H1 (cell line): ENCODE measurements around the gene DOCK9. TPM values are rescaled to one million over a fixed set of nuclear protein-coding genes. Genes with fewer than 3 reads are reported as not detected.

Source experiments
- CTCF ChIA-PET: fragments of 300-600 bp; sonication (Branson Sonifier 250); formaldehyde crosslinking; loops from one replicate; lab custom pipeline; 2021; ENCODE audit not compliant: partially characterized antibody; lab: Charles Lee
- POLR2A ChIA-PET: fragments of 300-600 bp; sonication (Branson Sonifier 250); formaldehyde crosslinking; loops from one replicate; lab custom pipeline; 2021; ENCODE audit warnings: inconsistent platforms; ENCODE audit not compliant: partially characterized antibody; lab: Charles Lee
- DNase-seq, 2 experiments: peaks; one replicate each; pipeline versions ENCODE4 v3.0.0 to v3.0.0-alpha.2; 2010 to 2022; ENCODE audit warnings: low spot score in 2 of 2, low read depth in 1 of 2, mixed read lengths in 1 of 2
- FAIRE-seq: peaks from 2 replicates; lab custom pipeline; 2011; peaks lifted over from hg19 to GRCh38; lab: Jason Lieb, UNC
- H2AFZ ChIP-seq: 2 replicates; pipeline ENCODE4 v1.8.1; 2012; ENCODE audit warnings: low read length, inconsistent platforms
- H2AK5ac ChIP-seq: 2 replicates; pipeline ENCODE4 v1.6.1; 2013; ENCODE audit warnings: low read depth, low read length
- H2BK120ac ChIP-seq: replicated peaks from 2 replicates; pipeline ENCODE3; 2013; ENCODE audit warnings: low read depth, low read length, inconsistent platforms
- H2BK12ac ChIP-seq: 2 replicates; pipeline ENCODE4 v1.6.1; 2013; ENCODE audit warnings: low read depth, low read length
- H2BK15ac ChIP-seq: 2 replicates; pipeline ENCODE4 v1.6.1; 2013; ENCODE audit warnings: low read length
- H2BK20ac ChIP-seq: 2 replicates; pipeline ENCODE4 v1.6.1; 2013; ENCODE audit warnings: low read length
- H2BK5ac ChIP-seq: 2 replicates; pipeline ENCODE4 v1.6.1; 2013; ENCODE audit warnings: low read depth, low read length
- H3K14ac ChIP-seq: 2 replicates; pipeline ENCODE4 v1.6.1; 2013; ENCODE audit warnings: inconsistent platforms; ENCODE audit not compliant: insufficient read length
- H3K18ac ChIP-seq: 2 replicates; pipeline ENCODE4 v1.6.1; 2013; ENCODE audit warnings: low read length; ENCODE audit errors: extremely low read depth
- H3K23ac ChIP-seq: 2 replicates; pipeline ENCODE4 v1.6.1; 2013; ENCODE audit warnings: inconsistent platforms; ENCODE audit not compliant: insufficient read length
- H3K23me2 ChIP-seq: 2 replicates; pipeline ENCODE4 v1.6.1; 2013; ENCODE audit warnings: low read depth, low read length
- H3K27ac ChIP-seq: 2 replicates; pipeline ENCODE4 v1.6.1; 2011; ENCODE audit warnings: low read depth, low read length, inconsistent platforms
- H3K27me3 ChIP-seq, 4 experiments: replicated peaks in 1 of 4; 1 replicate in 1 of 4; 2 replicates in 3 of 4; pipeline versions ENCODE4 v1.6.1 to v1.8.1; 2011 to 2013; ENCODE audit warnings: low read length in 3 of 4, mild to moderate bottlenecking in 3 of 4, inconsistent platforms in 2 of 4, mixed read lengths in 2 of 4, moderate library complexity in 1 of 4; ENCODE audit not compliant: control insufficient read depth in 3 of 4, insufficient read depth in 3 of 4; ENCODE audit errors: extremely low read depth in 1 of 4
- H3K36me3 ChIP-seq, 4 experiments: 2 replicates each; pipeline versions ENCODE4 v1.6.1 to v1.8.1; 2011 to 2013; ENCODE audit warnings: mild to moderate bottlenecking in 4 of 4, low read length in 3 of 4, moderate library complexity in 2 of 4, control low read depth in 1 of 4, inconsistent platforms in 1 of 4; ENCODE audit not compliant: insufficient read depth in 4 of 4, control insufficient read depth in 2 of 4
- H3K4ac ChIP-seq: replicated peaks from 2 replicates; pipeline ENCODE3; 2013; ENCODE audit warnings: low read length, low read depth, mixed read lengths, inconsistent platforms; ENCODE audit not compliant: insufficient read length
- H3K4me1 ChIP-seq, 4 experiments: replicated peaks in 1 of 4; 1 replicate in 1 of 4; 2 replicates in 3 of 4; pipeline versions ENCODE4 v1.6.1 to v1.8.1; 2011 to 2013; ENCODE audit warnings: low read length in 3 of 4, inconsistent platforms in 2 of 4, mixed read lengths in 1 of 4; ENCODE audit not compliant: insufficient read depth in 4 of 4, control insufficient read depth in 3 of 4
- H3K4me2 ChIP-seq, 2 experiments: 2 replicates each; pipeline versions ENCODE4 v1.6.1 to v1.8.1; 2011 to 2013; ENCODE audit warnings: low read depth in 2 of 2, low read length in 2 of 2, control low read depth in 1 of 2, inconsistent platforms in 1 of 2, mild to moderate bottlenecking in 1 of 2; ENCODE audit not compliant: insufficient read depth in 1 of 2
- H3K4me3 ChIP-seq, 4 experiments: fragments of 200-600, 300-600 bp in 1 of 4; sonication (generic), shearing (Covaris generic), sonication (Bioruptor Twin) in 1 of 4; 2 replicates each; pipeline versions ENCODE4 v1.5.1 to v1.8.1; 2011 to 2016; ENCODE audit warnings: low read length in 4 of 4, low read depth in 3 of 4, control low read depth in 2 of 4, inconsistent platforms in 2 of 4, mild to moderate bottlenecking in 2 of 4, mixed read lengths in 1 of 4, moderate library complexity in 1 of 4; ENCODE audit not compliant: insufficient read depth in 2 of 4; ENCODE audit errors: extremely low read depth in 1 of 4
- H3K56ac ChIP-seq: replicated peaks from 2 replicates; pipeline ENCODE3; 2013; ENCODE audit warnings: low read depth, mild to moderate bottlenecking, mixed read lengths, low read length, inconsistent platforms; ENCODE audit not compliant: insufficient read length
- H3K79me1 ChIP-seq: 2 replicates; pipeline ENCODE4 v1.6.1; 2013; ENCODE audit warnings: low read depth, low read length, control low read depth
- H3K79me2 ChIP-seq, 2 experiments: 2 replicates each; pipeline versions ENCODE4 v1.6.1 to v1.8.1; 2012 to 2013; ENCODE audit warnings: low read length in 2 of 2, mild to moderate bottlenecking in 2 of 2, inconsistent platforms in 1 of 2; ENCODE audit not compliant: insufficient read depth in 2 of 2, control insufficient read depth in 1 of 2
- H3K9ac ChIP-seq, 4 experiments: replicated peaks in 1 of 4; 1 replicate in 1 of 4; 2 replicates in 3 of 4; pipeline versions ENCODE4 v1.6.1 to v1.8.1; 2011 to 2013; ENCODE audit warnings: low read depth in 3 of 4, low read length in 3 of 4, control low read depth in 2 of 4, mild to moderate bottlenecking in 2 of 4, moderate library complexity in 2 of 4, inconsistent platforms in 1 of 4; ENCODE audit errors: extremely low read depth in 1 of 4
- H3K9me3 ChIP-seq, 2 experiments: 2 replicates each; pipeline versions ENCODE4 v1.6.1 to v1.8.1; 2012 to 2013; ENCODE audit warnings: mild to moderate bottlenecking in 2 of 2, moderate library complexity in 2 of 2, control low read depth in 1 of 2, inconsistent platforms in 1 of 2, low read depth in 1 of 2, low read length in 1 of 2, mixed read lengths in 1 of 2; ENCODE audit not compliant: insufficient read depth in 2 of 2
- H4K20me1 ChIP-seq, 2 experiments: replicated peaks in 1 of 2; 2 replicates each; pipeline versions ENCODE3 to v1.8.1; 2011 to 2013; ENCODE audit warnings: inconsistent platforms in 2 of 2, low read length in 2 of 2, mild to moderate bottlenecking in 1 of 2; ENCODE audit not compliant: insufficient read depth in 2 of 2, control insufficient read depth in 1 of 2
- H4K5ac ChIP-seq: 2 replicates; pipeline ENCODE4 v1.6.1; 2013; ENCODE audit warnings: low read length, low read depth, mixed read lengths, inconsistent platforms; ENCODE audit not compliant: insufficient read length
- H4K8ac ChIP-seq: 2 replicates; pipeline ENCODE4 v1.8.0; 2013; ENCODE audit warnings: mild to moderate bottlenecking, moderate library complexity, low read length, inconsistent platforms; ENCODE audit not compliant: insufficient read depth; ENCODE audit errors: extremely low read depth
- H4K91ac ChIP-seq: replicated peaks from 2 replicates; pipeline ENCODE3; 2013; ENCODE audit warnings: low read length, mixed read lengths, inconsistent platforms; ENCODE audit not compliant: insufficient read length
- CHD2 ChIP-seq: IDR thresholded peaks from 2 replicates; pipeline ENCODE4 v1.6.1; 2012; ENCODE audit warnings: low read length, improper control_type of control experiment
- SUZ12 ChIP-seq: fragments of 200-600 bp; sonication (generic); IDR thresholded peaks from 2 replicates; pipeline ENCODE4 v1.6.1; 2012; ENCODE audit warnings: mild to moderate bottlenecking, inconsistent platforms, low read length, moderate library complexity, mixed read lengths
- WGBS, 2 experiments: shearing (Covaris generic) in 1 of 2; methylation state at CpG; one replicate each; pipeline versions ENCODE4 v1.1.6 to v1.1.7; 2013 to 2015; ENCODE audit warnings: low lambda C conversion rate in 2 of 2, mixed read lengths in 2 of 2, inconsistent platforms in 1 of 2, low coverage in 1 of 2, missing lambda C conversion rate in 1 of 2; ENCODE audit not compliant: insufficient replicate concordance in 2 of 2, insufficient coverage in 1 of 2, insufficient read length in 1 of 2; ENCODE audit errors: extremely low coverage in 1 of 2, missing lambda C conversion rate in 1 of 2; 5-methylcytosine and 5-hydroxymethylcytosine counted together
- polyA plus RNA-seq, 7 experiments: library from polyadenylated mRNA; depleted of rRNA in 3 of 7; stranded (reverse) in 5 of 7; unstranded in 2 of 7; fragments of >200 nt in 5 of 7; fragments of 200-250 nt in 2 of 7; gene quantifications; 1 replicate in 5 of 7; 2 replicates in 1 of 7; 4 replicates in 1 of 7; pipeline versions ENCODE4 v1.2.1 to v1.2.3, GENCODE V29; 2011 to 2013; ENCODE audit warnings: missing spikeins in 2 of 7, mixed read lengths in 2 of 7
- total RNA-seq: library from RNA; stranded (reverse); fragmentation: NEBNext Ultra II Directional; extraction: Animal tissue kit (Norgen Biotek cat#: 25700); gene quantifications from 2 replicates; pipeline ENCODE4 v1.2.1, GENCODE V29; 2021

Gene DOCK9
- total and polyA plus RNA-seq, 2 of the 8 experiments (the other 6 are each of a cell fraction or from before 2014, with no cell fraction given): 21.6 to 31.5 TPM

- DNase-seq: no peak
- no peak overlapping the region for H2BK20ac ChIP-seq
- no peaks in the 10 kb centered on the region for H3K36me3 ChIP-seq
- no peak overlapping the region for H3K4me2 ChIP-seq
- no peak overlapping the region for H4K5ac ChIP-seq
- no peak overlapping the region for H2BK15ac ChIP-seq
- no peak overlapping the region for H2AK5ac ChIP-seq
- POLR2A ChIA-PET: no interaction called here
- no peak overlapping the region for H2AFZ ChIP-seq
- H3K4me3 ChIP-seq: no peak overlapping the region
- H3K79me1 ChIP-seq: no peaks in the 10 kb centered on the region
- H3K14ac ChIP-seq: no peak overlapping the region
- H3K9ac ChIP-seq: no peak overlapping the region
- H2BK12ac ChIP-seq: no peak overlapping the region
- no peak overlapping the region for H3K56ac ChIP-seq
- H3K23ac ChIP-seq: no peak overlapping the region
- H3K18ac ChIP-seq: no peak overlapping the region
- WGBS, 2 experiments: 97% methylated on average over 2 of the region's 2 CpGs; no CpG with 5 or more reads in 1 of the 2 experiments
- H4K8ac ChIP-seq: no peak overlapping the region
- H4K91ac ChIP-seq: no peak overlapping the region
- CTCF ChIA-PET: interaction anchor here (1.0 to 6.9 kb wide), 6 partner anchors 11 to 805 kb away, joined by 3 to 59 read pairs (median 3); no protein-coding TSS in a partner anchor
- H3K4ac ChIP-seq: no peak overlapping the region
- H2BK5ac ChIP-seq: no peak overlapping the region
- H3K4me1 ChIP-seq: peaks cover 2 to 8% (median 2%) of the 10 kb centered on the region in 4 experiments; a peak in 6 of 7 replicates
- FAIRE-seq: no peak
- no peaks in the 10 kb centered on the region for H4K20me1 ChIP-seq
- H3K27me3 ChIP-seq: no peaks in the 10 kb centered on the region
- no peaks in the 10 kb centered on the region for H3K79me2 ChIP-seq
- no peaks in the 10 kb centered on the region for H3K9me3 ChIP-seq
- H3K27ac ChIP-seq: no peak overlapping the region
- H3K23me2 ChIP-seq: no peaks in the 10 kb centered on the region
- no peak overlapping the region for H2BK120ac ChIP-seq
- TF ChIP-seq SUZ12 (no peak), CHD2 (no peak)
Measured at GRCh38 chr13:98838776-98839175, 139.1 kb downstream of the DOCK9 start.
